IMR-90 (cell line): ENCODE measurements around the gene GPC6. TPM values are rescaled to one million over a fixed set of nuclear protein-coding genes. Genes with fewer than 3 reads are reported as not detected.

Experiments used
- ATAC-seq: fragments of 200-7000 bp; cut with Tn5 transposase; 2 replicates; pipeline ENCODE4 v1.9.1; 2020; ENCODE audit warnings: low read depth, mild to moderate bottlenecking, moderate library complexity
- BruUV-seq: library from RNA; stranded (reverse); fragments of 400-500 nt; replicated peaks from 2 replicates; lab custom pipeline; 2021; lab: Mats Ljungman, UMichigan
- CTCF ChIA-PET: fragments of 300-600 bp; formaldehyde crosslinking; extraction: SDS; loops from one replicate; lab custom pipeline; 2021; ENCODE audit warnings: antibody characterized with exemption; lab: Yijun Ruan, JAX
- POLR2A ChIA-PET: fragments of 300-600 bp; sonication (Branson Sonifier 250); formaldehyde crosslinking; loops from one replicate; lab custom pipeline; 2022; ENCODE audit warnings: antibody characterized with exemption; ENCODE audit not compliant: unreplicated experiment; lab: Charles Lee
- DNase-seq: peaks from one replicate; pipeline ENCODE4 v3.0.0; 2013
- H2AFZ ChIP-seq: replicated peaks from 2 replicates; pipeline ENCODE3; 2013; ENCODE audit warnings: low read length, mild to moderate bottlenecking; ENCODE audit not compliant: poor library complexity
- H2AK5ac ChIP-seq: 2 replicates; pipeline ENCODE4 v1.6.1; 2013; ENCODE audit warnings: low read depth, low read length, inconsistent platforms
- H2AK9ac ChIP-seq: replicated peaks from 2 replicates; pipeline ENCODE3; 2013; ENCODE audit warnings: mild to moderate bottlenecking, low read depth, low read length, moderate library complexity; ENCODE audit not compliant: poor library complexity
- H2BK120ac ChIP-seq: 2 replicates; pipeline ENCODE4 v1.6.1; 2013; ENCODE audit warnings: low read depth, low read length, inconsistent platforms
- H2BK15ac ChIP-seq: 3 replicates; pipeline ENCODE4 v1.6.1; 2013; ENCODE audit warnings: low read depth, low read length, inconsistent platforms
- H2BK20ac ChIP-seq: 2 replicates; pipeline ENCODE4 v1.6.1; 2013; ENCODE audit warnings: low read depth, mild to moderate bottlenecking, inconsistent platforms, low read length, moderate library complexity
- H2BK5ac ChIP-seq: 2 replicates; pipeline ENCODE4 v1.6.1; 2013; ENCODE audit warnings: mild to moderate bottlenecking, low read depth, low read length, inconsistent platforms; ENCODE audit not compliant: poor library complexity, severe bottlenecking
- H3K14ac ChIP-seq: replicated peaks from 2 replicates; pipeline ENCODE4 v1.6.1; 2013; ENCODE audit warnings: low read depth, low read length, inconsistent platforms
- H3K18ac ChIP-seq: 2 replicates; pipeline ENCODE4 v1.6.1; 2013; ENCODE audit warnings: low read depth, low read length, control low read depth
- H3K23ac ChIP-seq: 2 replicates; pipeline ENCODE4 v1.6.1; 2013; ENCODE audit warnings: low read depth, low read length, inconsistent platforms
- H3K27ac ChIP-seq: 2 replicates; pipeline ENCODE4 v1.5.1; 2013; ENCODE audit warnings: mild to moderate bottlenecking, control low read depth, low read length; ENCODE audit not compliant: insufficient read depth
- H3K27me3 ChIP-seq: 2 replicates; pipeline ENCODE4 v1.6.1; 2013; ENCODE audit warnings: low read length; ENCODE audit not compliant: control insufficient read depth, insufficient read depth
- H3K36me3 ChIP-seq: 2 replicates; pipeline ENCODE4 v1.6.1; 2013; ENCODE audit warnings: low read length, mixed read lengths; ENCODE audit not compliant: control insufficient read depth, insufficient read depth
- H3K4ac ChIP-seq: 2 replicates; pipeline ENCODE4 v1.6.1; 2013; ENCODE audit warnings: low read depth, low read length, inconsistent platforms
- H3K4me1 ChIP-seq: 2 replicates; pipeline ENCODE4 v1.6.1; 2013; ENCODE audit warnings: low read length, mixed read lengths; ENCODE audit not compliant: control insufficient read depth, insufficient read depth
- H3K4me2 ChIP-seq: 2 replicates; pipeline ENCODE4 v1.6.1; 2013; ENCODE audit warnings: low read depth, mild to moderate bottlenecking, control low read depth, low read length, moderate library complexity
- H3K4me3 ChIP-seq: 2 replicates; pipeline ENCODE4 v1.5.1; 2013; ENCODE audit warnings: low read depth, mild to moderate bottlenecking, control low read depth, low read length, moderate library complexity; ENCODE audit not compliant: insufficient read depth
- H3K56ac ChIP-seq: 2 replicates; pipeline ENCODE4 v1.6.1; 2013; ENCODE audit warnings: low read length, inconsistent platforms; ENCODE audit not compliant: insufficient read depth; ENCODE audit errors: extremely low read depth
- H3K79me1 ChIP-seq, 2 experiments: 2 replicates each; pipeline ENCODE4 v1.6.1; 2013; ENCODE audit warnings: low read length in 2 of 2, inconsistent platforms in 1 of 2, low read depth in 1 of 2
- H3K9ac ChIP-seq: 2 replicates; pipeline ENCODE4 v1.6.1; 2013; ENCODE audit warnings: low read depth, low read length, control low read depth
- H3K9me1 ChIP-seq: 2 replicates; pipeline ENCODE4 v1.6.1; 2013; ENCODE audit warnings: low read length, inconsistent platforms; ENCODE audit not compliant: insufficient read depth
- H3K9me3 ChIP-seq: 2 replicates; pipeline ENCODE4 v1.6.1; 2013; ENCODE audit warnings: low read length; ENCODE audit not compliant: control insufficient read depth, insufficient read depth
- H4K20me1 ChIP-seq: 2 replicates; pipeline ENCODE4 v1.6.1; 2013; ENCODE audit warnings: low read length, inconsistent platforms; ENCODE audit not compliant: insufficient read depth
- H4K5ac ChIP-seq: 2 replicates; pipeline ENCODE4 v1.6.1; 2013; ENCODE audit warnings: mild to moderate bottlenecking, low read depth, low read length, control low read depth
- H4K8ac ChIP-seq, 2 experiments: 2 replicates each; pipeline ENCODE4 v1.6.1; 2013; ENCODE audit warnings: low read depth in 2 of 2, low read length in 2 of 2, control low read depth in 1 of 2, inconsistent platforms in 1 of 2
- H4K91ac ChIP-seq: 2 replicates; pipeline ENCODE4 v1.6.1; 2013; ENCODE audit warnings: low read depth, low read length, inconsistent platforms; ENCODE audit not compliant: insufficient read depth
- BHLHE40 ChIP-seq: fragments of 150-350 bp; IDR thresholded peaks from 2 replicates; pipeline ENCODE4 v1.6.1; 2016; ENCODE audit warnings: mild to moderate bottlenecking, low read depth, low read length
- CEBPB ChIP-seq: IDR thresholded peaks from 2 replicates; pipeline ENCODE4 v1.6.1; 2012; ENCODE audit warnings: low read depth, low read length, improper control_type of control experiment
- CHD1 ChIP-seq: IDR thresholded peaks from 2 replicates; pipeline ENCODE4 v1.6.1; 2012; ENCODE audit warnings: low read depth, low read length, improper control_type of control experiment
- CTCF ChIP-seq: conservative IDR thresholded peaks from 2 replicates; pipeline ENCODE4 v1.5.1; 2012; ENCODE audit warnings: mild to moderate bottlenecking, low read depth, low read length, improper control_type of control experiment
- ELK1 ChIP-seq: fragments of 150-350 bp; IDR thresholded peaks from 2 replicates; pipeline ENCODE4 v1.6.1; 2016; ENCODE audit warnings: low read depth, mild to moderate bottlenecking, low read length, moderate library complexity, borderline replicate concordance
- FOS ChIP-seq: fragments of 150-350 bp; IDR thresholded peaks from 2 replicates; pipeline ENCODE4 v1.6.1; 2016; ENCODE audit warnings: low read depth, low read length
- MAFK ChIP-seq: IDR thresholded peaks from 2 replicates; pipeline ENCODE4 v1.6.1; 2012; ENCODE audit warnings: low read depth, low read length, improper control_type of control experiment
- MAZ ChIP-seq: IDR thresholded peaks from 2 replicates; pipeline ENCODE4 v1.6.1; 2012; ENCODE audit warnings: low read depth, mild to moderate bottlenecking, low read length, improper control_type of control experiment, moderate library complexity, borderline replicate concordance
- MXI1 ChIP-seq: IDR thresholded peaks from 2 replicates; pipeline ENCODE4 v1.6.1; 2012; ENCODE audit warnings: low read depth, mild to moderate bottlenecking, low read length, moderate library complexity, borderline replicate concordance
- NFE2L2 ChIP-seq: fragments of 150-350 bp; IDR thresholded peaks from 2 replicates; pipeline ENCODE4 v1.6.1; 2016; ENCODE audit warnings: low read depth, mild to moderate bottlenecking, low read length
- POLR2A ChIP-seq: IDR thresholded peaks from 2 replicates; pipeline ENCODE4 v1.6.1; 2012; ENCODE audit warnings: mild to moderate bottlenecking, low read depth, low read length
- RAD21 ChIP-seq: IDR thresholded peaks from 2 replicates; pipeline ENCODE4 v1.6.1; 2012; ENCODE audit warnings: low read length, improper control_type of control experiment
- RCOR1 ChIP-seq: IDR thresholded peaks from 2 replicates; pipeline ENCODE4 v1.6.1; 2012; ENCODE audit warnings: mild to moderate bottlenecking, low read length, improper control_type of control experiment; ENCODE audit not compliant: insufficient replicate concordance
- RFX5 ChIP-seq: IDR thresholded peaks from 2 replicates; pipeline ENCODE4 v1.8.0; 2012; ENCODE audit warnings: low read depth, mild to moderate bottlenecking, low read length, moderate library complexity
- SMC3 ChIP-seq: fragments of 150-350 bp; IDR thresholded peaks from 2 replicates; pipeline ENCODE4 v1.6.1; 2016; ENCODE audit warnings: low read depth, mild to moderate bottlenecking, antibody characterized with exemption, low read length, moderate library complexity
- USF2 ChIP-seq: fragments of 150-350 bp; IDR thresholded peaks from 2 replicates; pipeline ENCODE4 v1.6.1; 2017; ENCODE audit warnings: mild to moderate bottlenecking, antibody characterized with exemption, low read length, low read depth
- WGBS, 2 experiments: methylation state at CpG; one replicate each; pipeline versions ENCODE4 v1.1.5 to v1.1.7; 2013; ENCODE audit warnings: missing lambda C conversion rate in 2 of 2; ENCODE audit not compliant: insufficient read length in 1 of 2; ENCODE audit errors: extremely low coverage in 2 of 2; 5-methylcytosine and 5-hydroxymethylcytosine counted together
- dilution Hi-C: fragments of 300-500 bp; cut with HindIII; formaldehyde crosslinking; loops from one replicate; pipeline ENCODE4 v1.14.3; 2018; ENCODE audit warnings: low sequenced_read_pairs; ENCODE audit not compliant: unreplicated experiment
- in situ Hi-C: fragments of 300-500 bp; cut with MboI; formaldehyde crosslinking; loops from 3 replicates; pipeline ENCODE4 v1.14.3; 2019; ENCODE audit warnings: low sequenced_read_pairs, inconsistent platforms, mixed read lengths
- intact Hi-C: fragments of 100-400 bp; cut with micrococcal nuclease; formaldehyde crosslinking; loops from 2 replicates; pipeline ENCODE4 v1.10.0; 2022
- polyA plus RNA-seq, 3 experiments: library from polyadenylated mRNA; depleted of rRNA; stranded (reverse); fragments of >200 nt; gene quantifications; 2 replicates each; pipeline ENCODE4 v1.2.3, GENCODE V29; 2012; ENCODE audit warnings: low replicate concordance in 1 of 3
- total RNA-seq: library from RNA; depleted of rRNA; stranded (reverse); fragments of >200 nt; gene quantifications from 2 replicates; pipeline ENCODE4 v1.2.3, GENCODE V29; 2012

Gene GPC6
- total and polyA plus RNA-seq, 2 of the 4 experiments (the other 2 are of a cell fraction): 14.9 to 39.4 TPM

GRCh38 chr13:93182406-93182805 lies 44.2 kb upstream of the GPC6 start:
- no peak overlapping the region for H3K27ac ChIP-seq
- no peaks in the 10 kb centered on the region for H3K27me3 ChIP-seq
- H3K18ac ChIP-seq: no peak overlapping the region
- no peak for DNase-seq
- TF ChIP-seq POLR2A: no peak
- TF ChIP-seq NFE2L2: no peak
- TF ChIP-seq MAFK: no peak
- no peak for TF ChIP-seq MAZ
- no peak for TF ChIP-seq FOS
- TF ChIP-seq CTCF: no peak
- TF ChIP-seq MXI1: no peak
- no peak for TF ChIP-seq USF2
- TF ChIP-seq ELK1: no peak
- TF ChIP-seq SMC3: no peak
- TF ChIP-seq RAD21: no peak
- no peak for TF ChIP-seq BHLHE40
- TF ChIP-seq RCOR1: no peak
- no peak for TF ChIP-seq CEBPB
- no peak for TF ChIP-seq CHD1
- TF ChIP-seq RFX5: no peak
- ChIA-PET CTCF (interaction anchor here (0.6 kb wide), 1 partner anchor 11 kb away, joined by 10 read pairs; no protein-coding TSS in a partner anchor), POLR2A (no interaction called here)
- intact Hi-C loops (no loop called here), dilution Hi-C loops (no loop called here), in situ Hi-C loops (no loop called here)
- H3K36me3 ChIP-seq: no peaks in the 10 kb centered on the region
- no TSS peak for BruUV-seq
- no peak overlapping the region for H2BK20ac ChIP-seq
- no peak overlapping the region for H3K14ac ChIP-seq
- no peak overlapping the region for H2AK5ac ChIP-seq
- ATAC-seq: no peak
- H3K79me1 ChIP-seq: no peaks in the 10 kb centered on the region
- H3K4me1 ChIP-seq: peaks cover 3% of the 10 kb centered on the region
- H2AK9ac ChIP-seq: no peak overlapping the region
- no CpG with 5 or more reads among the region's 3 CpGs for WGBS, 2 experiments
- no peak overlapping the region for H3K56ac ChIP-seq
- H4K8ac ChIP-seq: no peak overlapping the region
- no peak overlapping the region for H3K23ac ChIP-seq
- no peak overlapping the region for H2BK120ac ChIP-seq
- H3K9ac ChIP-seq: no peak overlapping the region
- H3K4ac ChIP-seq: no peak overlapping the region
- no peak overlapping the region for H3K4me2 ChIP-seq
- no peak overlapping the region for H3K4me3 ChIP-seq
- no peak overlapping the region for H4K5ac ChIP-seq
- no peaks in the 10 kb centered on the region for H3K9me3 ChIP-seq
- H2BK5ac ChIP-seq: no peak overlapping the region
- H4K20me1 ChIP-seq: no peaks in the 10 kb centered on the region
- H2BK15ac ChIP-seq: no peak overlapping the region
- H2AFZ ChIP-seq: no peak overlapping the region
- H3K9me1 ChIP-seq: no peaks in the 10 kb centered on the region
- no peak overlapping the region for H4K91ac ChIP-seq
